OCI-LY7 (cell line): ENCODE measurements around the gene LONP2.

Source experiments
- CTCF ChIP-seq: fragments of 200-600 bp; sonication (generic); conservative IDR thresholded peaks from 2 replicates; pipeline ENCODE4 v1.5.1; 2014; ENCODE audit warnings: mild to moderate bottlenecking, antibody characterized with exemption, low read length, moderate library complexity, mixed read lengths
- EZH2phosphoT487 ChIP-seq: fragments of 200-600 bp; sonication (generic); IDR thresholded peaks from 2 replicates; pipeline ENCODE4 v1.6.1; 2018; ENCODE audit warnings: low read depth, borderline replicate concordance, mild to moderate bottlenecking, mixed run types, antibody characterized with exemption, low read length, moderate library complexity, mixed read lengths

GRCh38 chr16:48292452-48292851 lies 48.4 kb downstream of the LONP2 start:
- TF ChIP-seq CTCF (no peak), EZH2phosphoT487 (no peak)
